Stimulated activated CD8-positive, alpha-beta memory T cell treated with anti-CD3 and anti-CD28 coated beads, Interleukin-15, amount 100 ng/mL, for 24 hours (primary cell): ENCODE measurements around the gene TBL1X.
"Not testable (repeated sequence)": the region's sequence is repeated elsewhere in the genome, so short reads cannot be mapped to it uniquely, and the experiment has no call there.

Source experiments
- DNase-seq: peaks from one replicate; pipeline ENCODE4 v3.0.0-alpha.2; 2020; ENCODE audit warnings: low read depth

TBL1X gene

DNA sequence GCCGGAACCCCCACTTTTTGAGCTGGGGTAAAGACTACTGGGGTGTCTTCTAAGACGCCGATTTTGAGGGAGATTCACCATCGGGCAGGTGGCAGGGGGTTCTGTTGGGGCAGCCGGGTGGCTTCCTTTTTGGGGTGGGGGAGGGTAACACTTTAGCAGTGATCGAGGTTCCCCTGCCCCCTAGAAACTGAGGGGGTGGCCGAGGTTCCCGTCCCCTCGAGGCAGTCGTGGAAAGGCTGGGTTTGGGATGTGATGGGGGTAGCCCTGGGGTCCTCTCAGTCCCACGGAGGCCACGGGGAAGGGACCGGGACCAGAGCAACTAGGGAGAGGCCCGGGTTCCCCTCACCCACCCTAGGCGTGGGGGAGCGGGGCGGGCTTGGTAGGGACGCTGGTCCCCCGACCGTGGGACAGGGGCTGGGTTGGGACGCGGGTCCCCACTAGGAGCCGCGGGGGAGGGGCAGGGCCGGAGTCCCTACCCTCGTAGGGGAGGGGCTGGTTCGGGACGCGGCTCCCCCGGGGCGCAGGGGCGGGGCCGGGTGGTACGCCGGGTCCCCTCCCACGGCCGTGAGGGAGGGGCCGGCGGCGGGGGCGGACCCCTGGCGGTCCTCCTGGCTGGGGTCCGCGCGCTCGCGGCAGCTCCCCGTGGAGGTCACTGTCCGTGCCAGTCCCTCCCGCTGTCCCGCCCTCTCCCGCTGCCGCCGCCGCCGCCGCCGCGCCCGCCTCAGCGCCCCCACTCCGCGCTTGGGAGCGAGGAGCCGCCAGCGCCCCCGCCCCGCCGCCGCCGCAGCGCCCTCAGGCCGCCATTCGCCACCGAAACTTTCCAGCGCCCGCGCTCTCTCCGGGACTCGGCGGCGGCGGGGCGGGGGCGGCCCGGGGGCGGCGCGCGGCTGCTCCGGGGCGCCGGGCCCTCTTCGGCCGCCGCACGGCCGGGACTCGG is at the start of gene TBL1X:
TBL1X (plus strand) TSS at position 624 of the 937 bp plus-strand sequence. CDS start 188,529 bp downstream, outside the sequence.
- peak; percentile 21 for DNase-seq

DNA sequence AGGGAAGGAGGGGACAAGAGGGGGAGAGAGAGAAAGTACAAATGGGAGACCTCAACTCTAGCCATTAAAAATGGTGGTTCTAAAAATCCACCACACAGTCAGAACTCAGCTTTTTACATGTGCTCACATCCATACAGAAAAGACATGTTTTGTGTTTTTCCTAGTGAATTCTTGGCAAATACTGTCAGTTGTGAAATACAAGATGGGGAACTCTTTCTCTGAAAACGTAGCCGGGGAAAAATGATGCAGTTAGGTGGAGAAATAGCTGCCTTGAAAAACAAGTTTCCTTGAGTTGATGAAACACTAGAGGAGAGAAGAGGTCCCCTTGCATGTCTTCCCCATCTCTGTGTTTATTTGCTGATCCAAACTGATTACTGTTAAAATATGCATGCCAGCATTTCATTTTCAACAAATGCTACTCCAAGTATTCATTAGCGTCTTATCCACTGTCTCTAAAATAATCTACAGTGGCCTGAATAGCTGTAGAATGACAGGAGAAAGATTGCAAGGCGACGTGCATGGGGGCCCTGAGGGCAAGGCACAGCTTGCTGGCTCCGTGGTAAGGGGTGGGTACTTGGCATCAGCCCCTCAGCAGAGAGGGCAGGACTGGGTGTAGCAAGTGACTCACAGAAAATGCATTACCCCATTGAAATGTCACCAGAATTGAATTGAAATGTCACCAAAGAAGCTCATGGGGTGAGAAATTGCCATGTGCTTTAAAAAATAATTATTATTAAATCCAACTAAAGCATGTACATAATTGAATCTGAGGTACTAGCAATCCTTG is 48.1 kb upstream of the TBL1X start:
- DNase-seq: no peak

DNA sequence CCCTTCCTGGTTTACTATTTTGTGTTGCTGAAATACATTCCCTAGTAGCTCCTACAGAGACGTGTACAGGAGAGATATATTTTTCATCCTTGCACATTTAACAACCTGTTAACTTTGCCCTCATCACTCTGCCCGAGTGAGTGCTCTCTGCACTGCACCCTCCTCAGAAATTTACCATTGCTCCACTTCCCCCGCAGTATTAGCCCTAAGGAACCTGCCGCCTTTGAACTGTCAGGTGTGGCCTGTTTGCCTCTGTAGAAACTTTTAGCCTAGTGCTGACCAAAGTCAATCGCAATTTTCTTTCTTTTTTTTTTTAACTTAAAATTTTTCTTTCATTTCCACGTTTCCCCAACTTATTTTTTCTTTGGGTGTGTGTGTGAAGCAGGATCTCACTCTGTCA is 46.6 kb upstream of the TBL1X start:
- no peak for DNase-seq

DNA sequence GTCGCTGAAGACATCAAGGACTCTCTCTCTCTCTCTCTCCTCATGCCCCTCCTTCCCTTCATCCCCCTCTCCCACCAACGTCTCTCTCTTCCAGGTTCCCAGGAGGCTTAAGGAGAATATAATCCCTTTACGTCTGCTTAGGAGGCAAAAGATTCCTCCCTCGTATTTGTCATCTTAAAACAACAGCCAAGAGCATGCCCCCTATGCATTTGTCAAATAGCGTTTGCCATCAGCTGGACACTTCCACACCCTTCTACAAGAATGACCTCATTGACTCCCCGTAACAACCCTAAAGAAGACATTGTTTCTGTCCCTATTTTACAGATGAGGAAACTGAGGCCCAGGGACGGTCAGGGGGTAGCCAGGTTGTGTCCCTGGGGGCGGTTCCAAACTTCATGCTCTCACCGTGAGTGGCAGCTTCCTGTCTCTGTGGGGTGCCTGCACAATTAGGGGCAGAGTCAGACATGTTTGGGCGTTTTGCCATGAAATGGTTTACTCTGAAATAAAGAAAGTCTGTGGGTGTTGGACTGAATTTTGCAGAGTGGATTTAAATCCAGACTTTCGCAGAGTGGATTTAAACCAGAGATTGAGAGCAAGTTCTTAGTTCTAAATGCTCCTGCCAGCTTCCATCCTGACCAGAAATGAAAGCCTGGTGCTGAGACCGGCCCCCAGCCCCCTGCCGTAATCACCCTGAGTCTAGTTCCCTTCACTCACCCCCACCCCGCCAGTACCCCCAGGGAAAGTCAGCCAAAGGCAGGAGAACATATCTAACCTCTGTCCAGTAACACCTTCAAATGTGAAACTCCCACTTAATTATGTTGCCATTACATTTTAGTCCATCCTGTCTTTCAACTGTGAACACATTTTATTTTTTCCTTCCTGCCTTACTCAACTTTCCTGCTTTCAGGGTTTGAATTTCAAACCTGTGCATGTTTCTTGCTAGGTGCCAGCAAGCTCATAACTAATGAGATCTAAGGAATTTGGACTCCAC is 44.3 kb upstream of the TBL1X start:
- no peak for DNase-seq

- no peak for DNase-seq
These were observed 35.1 kb upstream of the TBL1X start for GRCh38 chrX:9429767-9430166.

- DNase-seq: no peak
These were observed 34.4 kb upstream of the TBL1X start for GRCh38 chrX:9430346-9430921.

GRCh38 chrX:9431281-9431680 is 33.6 kb upstream of the TBL1X start:
- no peak for DNase-seq

GRCh38 chrX:9433596-9433995 is 31.3 kb upstream of the TBL1X start:
- no peak for DNase-seq

GRCh38 chrX:9434051-9434550 is 30.8 kb upstream of the TBL1X start:
- no peak for DNase-seq

- not testable (repeated sequence) for DNase-seq
These were observed 29.8 kb upstream of the TBL1X start for GRCh38 chrX:9435086-9435485.

GRCh38 chrX:9436812-9437211 is 28.0 kb upstream of the TBL1X start:
- no peak for DNase-seq

- DNase-seq: no peak
These were observed 25.8 kb upstream of the TBL1X start for GRCh38 chrX:9438933-9439494.

GRCh38 chrX:9440116-9440844 is 24.6 kb upstream of the TBL1X start:
- no peak for DNase-seq

DNA sequence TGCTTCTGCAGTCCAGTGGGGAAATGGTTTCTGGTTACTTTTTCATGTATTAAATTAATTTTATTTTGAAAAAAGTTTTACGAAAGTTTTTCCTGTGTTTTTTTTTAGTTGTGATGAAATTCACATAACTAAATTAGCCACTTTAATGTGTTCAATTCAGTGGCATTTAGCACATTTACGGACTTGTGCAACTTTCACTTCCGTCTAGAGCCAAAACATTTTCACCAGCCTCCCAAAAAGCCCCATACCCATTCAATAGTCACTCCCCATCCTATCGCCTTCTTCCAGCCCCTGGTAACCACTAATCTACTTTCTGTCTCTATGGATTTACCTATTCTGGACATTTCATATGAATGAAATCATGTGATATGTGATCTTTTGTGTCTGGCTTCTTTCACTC is 22.8 kb upstream of the TBL1X start:
- DNase-seq: no peak

GRCh38 chrX:9443327-9443726 is 21.5 kb upstream of the TBL1X start:
- DNase-seq: no peak

DNA sequence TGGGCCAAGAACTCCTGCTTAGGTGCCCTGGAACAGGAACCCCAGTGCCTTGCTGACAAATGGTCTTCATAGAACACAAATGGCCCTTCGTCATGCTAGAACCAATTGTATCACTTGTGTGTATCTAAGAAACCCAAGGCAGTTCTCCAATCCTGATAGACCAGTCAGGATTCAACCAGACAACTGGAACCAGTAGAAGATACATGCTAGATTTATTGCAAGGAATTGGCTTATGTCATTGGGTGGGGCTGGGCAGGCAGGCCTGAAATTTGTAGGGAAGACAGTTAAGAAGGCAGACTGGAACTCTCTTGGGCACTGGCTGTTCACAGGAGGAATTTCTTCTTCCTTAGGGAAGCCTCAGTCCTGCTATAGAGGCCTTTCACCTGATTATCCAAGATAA is 17.0 kb upstream of the TBL1X start:
- DNase-seq: no peak

DNA sequence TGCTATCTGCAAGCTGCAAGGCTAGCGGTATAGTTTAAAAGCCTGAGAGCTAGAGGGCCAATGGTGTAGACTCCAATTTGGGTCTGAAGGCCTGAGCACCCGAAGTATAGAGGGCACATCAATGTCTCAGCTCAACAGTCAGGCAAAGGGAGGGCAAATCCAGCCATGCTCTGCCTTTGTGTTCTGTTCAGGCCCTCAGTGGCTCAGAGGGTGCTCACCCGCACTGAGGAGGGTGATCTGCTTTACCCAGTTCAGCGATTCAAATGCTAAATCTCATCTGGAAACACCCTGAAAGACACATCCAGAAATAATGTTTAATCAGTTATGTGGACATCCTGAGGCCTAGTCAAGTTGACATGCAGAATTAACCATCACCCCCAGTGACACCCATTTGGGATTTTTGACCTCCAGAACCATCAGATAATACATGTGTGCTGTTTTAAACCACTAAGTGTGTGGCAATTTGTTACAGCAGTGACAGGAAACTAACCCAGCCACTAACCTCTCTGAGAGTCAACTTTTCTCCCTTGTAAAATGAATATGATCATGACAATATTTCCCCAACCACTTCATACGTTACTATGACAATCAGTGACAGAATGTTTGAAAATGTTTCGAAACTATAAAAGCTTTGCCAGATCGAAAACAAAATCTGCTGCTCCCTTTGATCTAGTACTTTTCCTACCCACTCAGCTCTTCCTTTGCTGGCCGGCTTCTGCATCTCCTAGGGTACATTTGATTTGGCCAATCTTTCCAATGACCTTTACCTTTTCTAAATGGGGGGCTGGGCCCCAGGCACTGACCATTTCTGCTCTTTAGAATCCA is 8.4 kb upstream of the TBL1X start:
- DNase-seq: no peak

- DNase-seq: not testable (repeated sequence)
These were observed 6.8 kb upstream of the TBL1X start for GRCh38 chrX:9458034-9458433.

DNA sequence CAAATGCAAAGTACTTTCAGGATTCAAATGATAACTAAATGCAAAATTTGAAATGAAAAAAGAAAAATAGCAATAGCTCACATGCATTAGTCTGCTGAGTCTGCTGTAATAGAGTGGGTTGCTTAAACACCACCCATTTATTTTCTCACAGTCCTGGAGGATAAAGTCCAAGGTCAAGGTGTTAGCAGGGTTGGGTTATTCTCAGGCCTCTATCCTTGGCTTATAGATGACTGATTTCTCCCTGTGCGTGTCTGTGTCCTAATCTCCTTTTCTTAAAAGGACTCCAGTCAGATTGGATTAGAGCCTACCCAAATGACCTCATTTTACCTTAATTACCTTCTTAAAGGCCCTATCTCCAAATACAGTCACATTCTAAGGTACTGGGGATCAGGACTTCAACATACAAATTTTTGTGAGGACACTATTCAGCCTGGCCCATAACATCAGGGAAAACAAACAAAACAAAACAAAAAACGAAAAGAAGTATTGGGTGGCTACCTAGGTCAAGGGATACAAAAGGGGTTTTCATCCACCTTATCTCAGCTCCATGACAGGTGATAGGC is 6.3 kb upstream of the TBL1X start:
- no peak for DNase-seq
